Kidney epithelial cell (primary cell): ENCODE measurements around the gene VPS13D. TPM values are rescaled to one million over a fixed set of nuclear protein-coding genes. Genes with fewer than 3 reads are reported as not detected.

Experiments
- DNase-seq: peaks from one replicate; pipeline ENCODE4 v3.0.0-alpha.2; 2010; ENCODE audit warnings: low read depth
- H3K27me3 ChIP-seq: 2 replicates; pipeline ENCODE4 v1.6.0; 2011; ENCODE audit warnings: low read length; ENCODE audit not compliant: control insufficient read depth, insufficient read depth
- H3K36me3 ChIP-seq: 2 replicates; pipeline ENCODE4 v1.5.1; 2011; ENCODE audit warnings: low read length; ENCODE audit not compliant: control insufficient read depth, insufficient read depth
- H3K4me3 ChIP-seq: 2 replicates; pipeline ENCODE4 v1.5.1; 2011; ENCODE audit warnings: low read depth, mild to moderate bottlenecking, control low read depth, low read length
- total RNA-seq: library from RNA; depleted of rRNA; stranded (reverse); fragments of >200 nt; gene quantifications from 2 replicates; pipeline ENCODE4 v1.2.3, GENCODE V29; 2015
- TF ChIP-seq, protein P1 (sequence below): IDR thresholded peaks from 2 replicates; pipeline ENCODE4 v1.5.1; 2011; ENCODE audit warnings: mild to moderate bottlenecking, moderate library complexity, low read length, control low read depth, inconsistent platforms; ENCODE audit not compliant: insufficient read depth, poor library complexity, severe bottlenecking

The VPS13D gene
- total RNA-seq, 1 donor from 2014 or later: 22.2 TPM

DNA sequence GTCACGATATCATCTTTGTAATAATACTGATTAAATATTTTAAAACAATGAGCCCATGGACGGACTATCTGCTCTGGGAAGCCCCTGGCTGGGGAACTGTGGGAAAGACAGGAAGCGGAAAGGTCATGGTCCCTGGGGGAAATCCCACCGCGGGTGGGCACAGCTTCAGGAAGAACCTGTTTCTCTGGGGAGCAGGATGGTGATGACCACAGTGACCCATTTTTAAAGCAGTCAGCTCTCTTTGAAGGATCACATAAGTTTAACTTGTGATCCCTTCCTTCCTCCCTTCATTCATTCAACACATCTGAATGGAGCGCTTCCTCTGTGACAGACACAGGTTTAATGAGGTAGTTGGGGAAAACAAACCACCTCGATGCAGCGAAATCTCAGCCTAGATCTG is 315.2 kb downstream of the VPS13D start:
- Histone ChIP-seq H3K36me3 (no peaks in the 10 kb centered on the region), H3K27me3 (no peaks in the 10 kb centered on the region), H3K4me3 (no peak overlapping the region)
- TF ChIP-seq, protein P1, sequence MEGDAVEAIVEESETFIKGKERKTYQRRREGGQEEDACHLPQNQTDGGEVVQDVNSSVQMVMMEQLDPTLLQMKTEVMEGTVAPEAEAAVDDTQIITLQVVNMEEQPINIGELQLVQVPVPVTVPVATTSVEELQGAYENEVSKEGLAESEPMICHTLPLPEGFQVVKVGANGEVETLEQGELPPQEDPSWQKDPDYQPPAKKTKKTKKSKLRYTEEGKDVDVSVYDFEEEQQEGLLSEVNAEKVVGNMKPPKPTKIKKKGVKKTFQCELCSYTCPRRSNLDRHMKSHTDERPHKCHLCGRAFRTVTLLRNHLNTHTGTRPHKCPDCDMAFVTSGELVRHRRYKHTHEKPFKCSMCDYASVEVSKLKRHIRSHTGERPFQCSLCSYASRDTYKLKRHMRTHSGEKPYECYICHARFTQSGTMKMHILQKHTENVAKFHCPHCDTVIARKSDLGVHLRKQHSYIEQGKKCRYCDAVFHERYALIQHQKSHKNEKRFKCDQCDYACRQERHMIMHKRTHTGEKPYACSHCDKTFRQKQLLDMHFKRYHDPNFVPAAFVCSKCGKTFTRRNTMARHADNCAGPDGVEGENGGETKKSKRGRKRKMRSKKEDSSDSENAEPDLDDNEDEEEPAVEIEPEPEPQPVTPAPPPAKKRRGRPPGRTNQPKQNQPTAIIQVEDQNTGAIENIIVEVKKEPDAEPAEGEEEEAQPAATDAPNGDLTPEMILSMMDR: no peak
- no peak for DNase-seq

DNA sequence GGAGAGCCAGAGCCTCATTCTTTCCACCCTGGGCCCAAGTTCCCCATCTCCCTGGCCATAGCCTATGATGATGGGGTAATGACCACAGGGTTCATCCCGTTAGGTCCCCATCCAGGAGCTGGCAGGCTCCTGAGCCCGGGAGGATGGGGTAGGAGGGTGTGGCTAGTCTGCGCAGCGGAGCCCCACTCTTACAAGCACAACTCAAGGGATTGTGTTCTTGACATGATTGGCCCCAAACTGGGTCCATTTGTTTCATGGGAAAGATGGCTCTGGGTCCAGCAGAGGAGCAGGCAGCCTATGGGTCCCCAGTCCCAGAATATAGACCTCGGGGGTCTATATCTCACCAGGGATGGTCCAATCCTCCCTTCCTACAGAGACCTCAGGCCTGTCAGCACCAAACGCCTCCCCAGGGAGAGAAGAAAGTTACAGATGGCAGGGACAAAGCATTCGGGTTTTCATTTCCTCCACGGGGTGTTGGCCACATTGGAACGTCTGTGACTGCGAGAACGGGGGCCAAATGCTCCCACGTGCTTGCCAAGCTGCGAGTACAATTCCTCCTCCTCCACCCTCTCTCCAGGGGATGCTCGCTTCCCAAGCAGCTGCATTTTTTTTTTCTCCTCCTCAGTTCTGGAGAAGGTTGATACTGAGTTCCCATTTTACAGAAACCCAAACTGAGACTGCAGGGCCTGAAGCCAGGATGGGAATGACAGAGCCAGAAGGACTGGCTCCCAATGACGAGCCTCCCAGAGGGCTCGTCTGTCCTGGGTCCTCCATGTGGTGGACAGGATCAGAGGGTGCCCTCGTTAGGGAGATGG is 317.1 kb downstream of the VPS13D start:
- no peak for DNase-seq
- H3K4me3 ChIP-seq: no peak overlapping the region
- H3K27me3 ChIP-seq: no peaks in the 10 kb centered on the region
- H3K36me3 ChIP-seq: no peaks in the 10 kb centered on the region
- TF ChIP-seq, protein P1: no peak

- Histone ChIP-seq H3K27me3 (no peaks in the 10 kb centered on the region), H3K36me3 (no peaks in the 10 kb centered on the region), H3K4me3 (no peak overlapping the region)
- TF ChIP-seq, protein P1: no peak
- no peak for DNase-seq
These were observed 317.9 kb downstream of the VPS13D start for GRCh38 chr1:12547586-12548225.

DNA sequence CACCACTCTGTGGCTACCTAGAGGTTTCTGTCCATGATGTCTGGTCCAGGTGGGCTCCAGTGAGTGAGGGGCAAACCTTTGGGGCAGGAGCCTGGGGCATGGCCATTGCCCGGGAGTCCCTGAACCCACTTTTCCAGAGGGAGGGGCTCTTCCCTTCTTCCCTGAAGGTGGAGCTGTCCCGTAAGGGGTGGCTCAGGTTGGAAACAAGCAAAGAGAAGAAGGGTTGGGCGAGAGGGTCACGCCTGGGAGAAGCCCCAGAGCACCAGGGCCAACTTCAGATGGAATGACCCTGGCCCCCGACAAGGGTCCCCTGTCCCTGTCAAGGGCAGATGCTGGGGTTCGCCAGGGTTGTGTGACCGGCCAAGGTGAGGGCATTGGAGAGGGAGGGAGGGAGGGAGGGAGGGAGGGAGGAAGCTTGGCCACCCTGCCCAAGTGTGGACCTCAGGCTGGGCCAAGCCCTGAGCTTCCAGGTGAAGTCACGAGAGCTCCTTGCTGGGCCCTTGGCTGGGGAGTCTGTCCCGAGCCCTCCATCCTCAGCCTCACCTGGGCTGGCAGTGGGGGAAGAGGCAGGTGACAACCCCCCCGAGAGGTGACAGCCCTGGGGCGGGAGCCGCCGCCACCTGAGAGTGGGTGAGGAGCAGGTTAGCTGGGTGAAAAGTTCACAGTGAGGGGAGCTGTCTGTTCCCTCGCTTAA is 318.6 kb downstream of the VPS13D start:
- Histone ChIP-seq H3K27me3 (no peaks in the 10 kb centered on the region), H3K4me3 (no peak overlapping the region), H3K36me3 (no peaks in the 10 kb centered on the region)
- no peak for DNase-seq
- TF ChIP-seq, protein P1: no peak

DNA sequence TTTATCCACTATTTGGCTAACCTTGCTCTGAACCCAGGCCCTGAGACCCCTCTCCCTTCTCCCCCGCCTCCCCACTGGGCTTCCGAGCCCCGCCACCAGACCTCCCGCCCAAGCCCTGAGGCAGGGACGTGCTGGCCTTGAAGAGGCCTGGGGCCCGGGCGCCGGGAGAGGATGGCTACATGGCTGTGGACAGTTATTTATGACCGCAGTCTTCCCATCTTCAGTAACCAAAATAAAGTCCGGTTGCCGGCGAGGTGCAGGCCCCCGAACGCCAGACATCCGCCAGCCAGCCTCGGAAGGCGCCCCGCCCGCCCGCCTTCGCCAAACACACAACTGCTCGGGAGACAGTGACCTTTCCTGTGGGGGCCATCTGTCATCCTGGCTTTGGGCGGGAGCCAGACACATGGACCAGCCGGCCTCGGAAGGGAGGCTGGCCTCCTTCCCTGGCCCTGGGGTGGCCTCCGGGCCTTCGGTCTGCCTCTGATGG is 319.2 kb downstream of the VPS13D start:
- Histone ChIP-seq H3K4me3 (no peak overlapping the region), H3K27me3 (no peaks in the 10 kb centered on the region), H3K36me3 (no peaks in the 10 kb centered on the region)
- DNase-seq: no peak
- TF ChIP-seq, protein P1: no peak
